Measurements from ENCODE around the gene TADA2B.

TADA2B gene, protein sequence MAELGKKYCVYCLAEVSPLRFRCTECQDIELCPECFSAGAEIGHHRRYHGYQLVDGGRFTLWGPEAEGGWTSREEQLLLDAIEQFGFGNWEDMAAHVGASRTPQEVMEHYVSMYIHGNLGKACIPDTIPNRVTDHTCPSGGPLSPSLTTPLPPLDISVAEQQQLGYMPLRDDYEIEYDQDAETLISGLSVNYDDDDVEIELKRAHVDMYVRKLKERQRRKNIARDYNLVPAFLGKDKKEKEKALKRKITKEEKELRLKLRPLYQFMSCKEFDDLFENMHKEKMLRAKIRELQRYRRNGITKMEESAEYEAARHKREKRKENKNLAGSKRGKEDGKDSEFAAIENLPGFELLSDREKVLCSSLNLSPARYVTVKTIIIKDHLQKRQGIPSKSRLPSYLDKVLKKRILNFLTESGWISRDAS

DNA sequence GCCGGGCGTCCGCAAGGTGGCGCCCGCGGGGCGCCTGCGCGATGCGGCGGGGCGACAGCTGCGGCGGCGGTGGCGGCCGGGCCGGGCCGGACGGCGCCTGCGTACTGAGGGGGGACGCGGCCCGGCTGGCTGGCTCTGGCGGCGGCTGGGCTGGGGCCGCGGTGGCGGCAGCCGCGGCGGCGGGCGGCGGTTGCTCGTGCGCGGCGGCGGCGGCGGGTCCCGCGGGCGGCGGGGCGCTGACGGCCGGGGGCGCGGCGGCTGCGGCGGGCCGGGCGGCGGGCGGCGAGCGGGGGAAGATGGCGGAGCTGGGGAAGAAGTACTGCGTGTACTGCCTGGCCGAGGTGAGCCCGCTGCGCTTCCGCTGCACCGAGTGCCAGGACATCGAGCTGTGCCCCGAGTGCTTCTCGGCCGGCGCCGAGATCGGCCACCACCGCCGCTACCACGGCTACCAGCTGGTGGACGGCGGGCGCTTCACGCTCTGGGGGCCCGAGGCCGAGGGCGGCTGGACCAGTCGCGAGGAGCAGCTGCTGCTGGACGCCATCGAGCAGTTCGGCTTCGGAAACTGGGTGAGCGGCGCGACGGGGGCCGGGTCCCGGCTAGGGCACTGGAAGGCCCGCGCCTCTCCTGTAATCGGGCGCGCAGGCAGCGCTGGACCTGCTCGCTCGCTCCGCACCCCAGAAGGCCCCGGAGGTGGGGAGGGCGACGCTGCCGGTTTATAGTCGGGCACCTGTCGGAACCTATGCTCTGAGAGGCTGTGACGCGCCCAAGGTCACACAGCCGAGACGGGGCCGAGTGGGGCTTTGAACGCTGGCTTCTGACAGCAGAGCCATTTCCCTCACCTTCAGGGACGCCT is at the start of gene TADA2B:
Gene TADA2B (plus strand): TSS at position 89 of the 853 bp plus-strand sequence. CDS start 208 bp downstream, at position 297.
- DNase-seq = peak; percentile 36

DNA sequence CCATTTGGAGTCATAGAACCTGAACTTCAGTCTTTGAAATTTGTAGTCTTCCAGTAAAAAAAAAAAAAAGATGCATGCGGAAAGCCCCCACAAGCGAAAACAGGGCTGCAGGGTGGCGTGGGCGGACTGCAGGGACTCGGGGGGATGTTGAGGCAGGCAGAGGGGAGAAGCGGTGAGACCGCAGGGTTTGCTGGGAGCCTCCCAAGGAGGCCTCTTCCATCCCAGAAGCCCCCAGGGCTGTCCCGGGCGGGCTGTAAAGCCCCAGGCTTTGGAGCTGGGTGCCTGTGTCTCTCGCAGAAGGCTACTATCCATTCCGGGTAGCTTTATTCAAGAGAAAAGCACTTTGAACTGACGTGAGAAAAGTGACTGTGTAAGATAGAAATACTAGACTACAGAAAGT is 46.7 kb upstream of the TADA2B start:
- no peak for DNase-seq

DNA sequence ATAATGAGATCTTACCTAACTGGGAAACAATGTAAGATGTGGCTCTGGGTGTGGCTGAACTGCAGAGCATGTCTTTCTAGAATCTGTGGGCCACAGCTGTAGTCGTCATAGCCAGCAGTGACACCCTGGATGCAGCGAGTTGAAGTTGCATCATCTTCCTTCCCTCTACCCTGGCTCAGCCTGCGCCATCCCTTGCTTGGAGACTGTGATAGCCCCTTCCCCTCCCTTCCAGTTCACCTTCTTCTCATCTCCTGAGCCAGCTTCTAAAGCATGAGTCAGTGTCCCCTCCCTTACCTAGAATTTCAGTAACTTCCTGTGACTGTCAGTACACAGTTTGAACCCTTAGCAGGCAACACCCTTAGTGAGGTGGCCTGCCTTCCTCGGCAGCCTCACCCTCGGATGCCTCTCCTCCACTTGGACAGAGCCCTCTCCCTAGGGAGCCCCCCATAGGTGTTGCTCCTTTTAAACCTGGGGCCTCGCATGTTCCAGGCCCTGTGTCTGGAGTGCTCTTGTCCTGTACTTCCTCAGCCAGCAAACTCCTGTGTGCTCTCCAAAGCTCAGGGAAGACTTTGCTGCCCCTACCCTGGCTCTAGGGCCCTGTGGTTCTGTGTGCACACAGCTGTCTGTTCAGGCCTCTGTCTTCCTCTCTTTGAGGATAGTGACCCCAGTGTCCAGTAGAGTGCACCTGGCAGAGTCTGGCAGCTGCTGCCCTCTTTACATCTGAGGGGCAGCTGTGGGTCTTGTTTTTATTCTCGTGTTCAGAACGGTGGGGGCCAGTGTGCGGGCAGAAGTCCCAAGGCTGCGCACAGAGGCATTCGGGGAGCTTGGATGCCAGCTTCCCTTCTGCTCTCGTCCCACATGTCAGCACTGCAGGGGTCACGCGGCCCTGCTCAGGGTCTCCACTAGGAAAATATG is 43.7 kb upstream of the TADA2B start:
- no peak for DNase-seq

DNA sequence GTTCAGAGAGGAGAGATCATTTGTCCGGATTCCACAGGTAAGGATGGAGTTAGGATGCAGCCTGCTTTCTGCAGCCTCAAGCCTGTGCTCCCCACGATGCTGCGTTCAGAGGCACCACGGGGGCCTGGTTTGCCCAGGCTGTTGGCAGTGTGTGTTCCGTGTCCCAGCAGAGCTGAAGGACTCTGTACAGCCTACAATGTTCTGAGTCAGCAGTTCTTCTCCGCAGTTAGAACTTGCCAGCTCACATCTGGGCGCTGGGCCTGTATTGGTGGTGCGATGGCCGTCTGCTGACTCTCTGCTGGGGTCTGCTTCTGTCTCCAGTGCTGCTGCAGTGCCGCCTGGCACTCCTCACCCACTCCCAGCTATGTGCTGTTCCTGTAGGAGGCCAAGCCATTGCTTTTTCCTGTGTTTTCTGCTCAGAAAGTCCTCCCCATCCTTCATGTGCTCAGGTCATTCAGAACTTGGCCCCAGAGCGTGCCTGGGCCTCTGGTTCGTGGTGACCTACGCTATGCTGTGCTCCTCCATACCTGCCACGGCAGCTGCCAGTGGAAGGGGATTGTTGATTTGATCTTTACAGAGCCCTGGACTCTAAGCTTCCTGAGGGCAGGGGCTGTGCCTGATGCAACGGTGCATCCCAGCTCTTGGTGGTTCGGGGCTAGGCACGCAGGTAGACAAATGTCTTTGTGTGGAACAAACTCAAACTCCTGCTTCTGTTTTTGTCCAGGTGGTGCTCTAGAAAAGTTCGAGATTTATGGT is 42.6 kb upstream of the TADA2B start:
- DNase-seq = no peak

DNA sequence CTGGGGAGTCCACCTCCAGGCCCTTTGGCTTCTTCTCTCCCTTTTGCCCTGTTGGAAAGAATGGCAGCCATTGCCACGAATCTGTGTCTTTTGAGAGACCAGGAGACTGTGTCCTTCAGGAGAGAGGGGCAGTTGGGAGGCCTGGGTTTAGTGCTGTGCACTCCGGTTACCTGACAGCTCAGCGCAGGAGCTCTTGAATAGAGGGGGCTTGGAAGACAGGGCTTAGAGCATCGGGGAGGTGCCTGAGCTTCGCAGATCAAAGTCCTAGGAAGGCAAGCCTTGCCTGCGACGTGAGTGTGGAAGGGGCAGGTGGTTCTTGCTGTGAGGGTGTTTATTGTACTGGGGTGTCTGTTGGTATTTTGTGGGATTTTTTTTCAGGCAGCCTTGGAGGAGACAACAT is 41.9 kb upstream of the TADA2B start:
- DNase-seq = no peak

DNA sequence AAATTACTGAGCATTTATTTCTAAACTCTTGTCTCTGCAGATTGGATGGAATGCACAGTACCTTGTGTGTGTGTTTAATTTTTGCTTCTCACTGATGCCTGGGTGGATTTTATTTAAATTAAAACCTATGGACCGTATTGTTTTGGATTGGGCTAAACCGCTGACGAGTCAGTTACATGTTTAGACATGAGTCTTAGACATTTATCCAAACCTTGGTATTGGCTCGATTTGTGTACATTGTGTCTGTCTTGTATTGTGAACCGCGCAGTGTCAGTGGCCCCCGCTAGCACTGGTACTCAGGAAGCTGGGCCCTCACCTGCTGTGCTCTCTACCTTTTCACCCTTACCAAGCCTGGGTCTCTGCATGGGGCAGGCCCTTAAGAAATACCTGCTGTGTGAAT is 40.8 kb upstream of the TADA2B start:
- no peak for DNase-seq

DNA sequence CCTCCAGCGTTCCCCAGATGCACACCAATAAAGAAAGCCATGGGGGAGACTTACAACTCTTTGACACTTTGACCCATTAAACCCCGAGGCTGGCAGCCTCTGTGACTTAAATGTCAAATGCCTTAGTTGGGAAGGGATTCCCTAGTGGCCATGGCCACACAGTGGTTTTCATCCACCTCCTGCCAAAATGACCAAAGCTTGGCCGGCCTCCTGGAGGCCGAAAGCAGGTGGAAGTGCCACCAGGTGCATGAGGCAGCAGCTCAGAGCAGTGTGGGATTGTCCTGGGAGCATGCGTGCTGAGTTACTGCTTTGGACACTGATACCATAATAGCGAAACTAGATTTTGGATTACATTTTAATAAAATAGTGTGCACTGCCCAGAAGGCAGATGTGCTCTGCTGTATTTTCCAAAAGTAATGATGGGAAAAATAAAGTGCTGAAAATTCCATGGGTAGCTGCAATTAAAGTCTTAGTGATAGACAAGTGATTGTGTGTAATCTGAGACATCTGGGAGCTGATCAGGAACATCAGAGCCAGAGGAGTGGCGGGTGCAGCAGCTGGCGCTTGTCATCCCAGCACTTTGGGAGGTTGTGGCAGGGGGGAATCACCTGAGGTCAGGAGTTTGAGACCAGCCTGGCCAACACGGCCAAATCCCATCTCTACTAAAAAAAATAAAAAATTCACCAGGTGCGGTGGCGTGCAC is 39.8 kb upstream of the TADA2B start:
- DNase-seq = no peak

DNA sequence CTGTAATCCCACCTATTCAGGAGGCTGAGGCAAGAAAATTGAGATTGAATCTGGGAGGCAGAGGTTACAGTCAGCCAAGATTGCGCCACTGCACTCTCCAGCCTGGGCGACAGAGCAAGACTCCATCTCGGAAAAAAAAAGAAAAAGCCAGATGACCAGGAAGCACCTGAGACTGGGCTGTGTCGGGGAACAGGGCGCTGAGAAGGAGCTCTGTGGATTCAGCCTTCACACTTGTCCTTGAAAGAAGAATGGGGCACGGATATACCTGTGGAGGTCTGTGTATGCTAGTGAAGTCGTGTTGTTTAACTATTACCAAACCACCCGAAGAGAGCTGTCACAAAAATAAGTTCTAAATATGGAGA is 39.3 kb upstream of the TADA2B start:
- DNase-seq = no peak

DNA sequence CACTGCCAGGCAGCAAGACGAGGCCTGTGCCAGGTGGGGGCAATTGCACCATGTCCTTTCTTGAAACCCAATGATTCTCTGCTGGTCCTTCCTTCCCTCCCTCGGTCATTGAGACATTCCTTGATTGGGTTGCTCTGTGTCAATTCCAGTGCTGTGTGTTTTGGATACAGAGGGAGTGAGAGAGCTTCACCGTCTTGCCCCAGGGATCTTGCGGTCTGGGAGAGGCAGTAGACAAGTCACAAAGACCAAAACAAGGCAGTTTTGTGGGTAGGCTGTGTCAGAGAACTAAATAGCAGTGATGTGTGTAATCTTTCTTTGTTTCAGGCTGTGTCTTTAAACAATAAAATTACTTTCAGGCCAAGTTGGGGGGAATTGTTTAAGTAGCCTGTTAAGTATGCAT is 38.8 kb upstream of the TADA2B start:
- DNase-seq = no peak

DNA sequence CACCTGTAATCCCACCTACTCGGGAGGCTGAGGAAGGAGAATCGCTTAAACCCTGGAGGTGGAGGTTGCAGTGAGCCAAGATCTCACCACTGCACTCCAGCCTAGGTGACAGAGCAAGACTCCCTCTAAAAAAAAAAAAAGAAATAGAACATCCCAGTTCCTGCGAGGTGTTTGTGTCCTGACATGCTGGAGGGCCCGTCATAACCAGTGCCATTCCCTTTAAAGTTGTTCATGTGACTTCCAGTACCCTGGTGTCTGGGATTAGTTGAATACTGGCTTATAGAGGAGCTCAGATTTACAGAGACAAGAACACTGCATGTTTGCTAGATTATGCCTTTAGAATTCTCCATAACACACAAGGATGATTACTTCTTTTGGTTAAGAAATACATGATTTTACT is 37.6 kb upstream of the TADA2B start:
- DNase-seq = no peak

DNA sequence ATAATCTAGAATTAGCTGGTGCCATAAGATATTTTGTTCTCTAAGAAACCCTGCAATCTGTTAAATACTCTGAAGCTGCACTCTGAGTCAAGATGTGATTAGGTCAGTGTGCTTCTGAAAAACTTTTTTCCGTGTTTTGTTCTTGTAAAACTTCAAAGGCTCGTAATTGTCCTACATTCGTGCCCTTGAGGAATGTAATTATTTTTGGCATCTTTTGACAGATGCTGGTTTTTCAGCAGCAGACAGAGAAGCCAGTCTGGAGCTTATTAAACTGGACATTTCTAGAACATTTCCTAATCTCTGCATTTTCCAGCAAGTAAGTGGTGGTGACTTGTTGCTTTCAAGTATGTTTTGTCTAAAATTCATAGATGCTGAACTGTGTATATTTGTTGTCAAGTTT is 36.8 kb upstream of the TADA2B start:
- DNase-seq = no peak

DNA sequence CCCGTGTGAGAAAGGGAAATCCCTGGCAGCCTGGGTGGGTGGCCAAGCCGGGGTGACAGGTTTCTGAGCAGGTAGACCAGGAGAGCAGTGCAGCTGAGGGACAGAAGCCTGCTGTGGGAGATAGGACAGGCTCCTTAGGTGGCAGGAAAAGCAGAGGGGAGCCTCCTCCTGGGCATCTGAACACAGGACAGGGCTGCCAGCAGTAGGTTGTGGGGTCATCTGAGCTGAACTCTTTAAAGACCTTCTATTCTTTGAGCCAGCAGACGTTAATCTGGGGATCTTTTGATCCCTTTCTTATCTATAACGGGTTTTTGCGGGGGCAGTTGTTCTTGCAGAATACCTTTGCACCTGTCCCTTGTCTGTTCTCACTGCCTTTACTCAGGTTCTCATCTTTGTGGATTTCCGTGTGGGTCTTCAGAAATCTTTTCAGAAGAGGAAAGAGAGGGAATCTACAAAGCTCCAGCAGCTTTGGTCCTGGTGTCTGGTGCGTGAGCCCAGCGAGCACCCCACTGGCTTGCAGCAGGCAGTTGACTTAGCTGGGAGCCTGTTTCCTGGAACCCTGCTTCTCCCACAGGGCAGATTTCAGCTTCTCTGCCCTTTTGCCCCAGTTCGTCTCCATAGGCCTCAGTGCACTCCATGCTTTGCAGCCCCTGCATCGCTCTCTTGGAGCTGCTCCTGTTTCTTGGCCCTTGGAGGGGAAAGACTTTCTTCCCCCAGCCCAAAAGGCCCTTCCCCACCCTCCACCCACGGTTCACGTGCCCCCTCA is 35.8 kb upstream of the TADA2B start:
- no peak for DNase-seq

DNA sequence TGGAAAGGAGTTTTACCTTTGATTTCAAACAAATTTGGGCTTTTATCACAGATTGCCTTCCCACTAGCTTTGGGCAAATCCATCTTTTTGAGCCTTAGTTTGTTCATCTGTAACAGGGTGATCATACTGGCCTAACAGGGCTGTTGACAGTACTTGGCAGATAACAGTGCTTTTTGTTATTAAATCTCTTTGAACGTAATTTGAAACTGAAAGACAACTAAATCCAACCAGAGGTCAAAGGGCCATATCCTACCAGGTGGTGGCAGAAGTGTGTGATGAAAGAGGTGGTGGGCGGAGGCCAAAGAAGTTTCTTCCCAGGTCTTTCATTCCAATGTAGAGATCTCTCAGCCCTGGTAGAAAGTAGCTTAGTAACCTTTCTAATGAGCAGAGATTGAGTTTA is 35.2 kb upstream of the TADA2B start:
- no peak for DNase-seq

DNA sequence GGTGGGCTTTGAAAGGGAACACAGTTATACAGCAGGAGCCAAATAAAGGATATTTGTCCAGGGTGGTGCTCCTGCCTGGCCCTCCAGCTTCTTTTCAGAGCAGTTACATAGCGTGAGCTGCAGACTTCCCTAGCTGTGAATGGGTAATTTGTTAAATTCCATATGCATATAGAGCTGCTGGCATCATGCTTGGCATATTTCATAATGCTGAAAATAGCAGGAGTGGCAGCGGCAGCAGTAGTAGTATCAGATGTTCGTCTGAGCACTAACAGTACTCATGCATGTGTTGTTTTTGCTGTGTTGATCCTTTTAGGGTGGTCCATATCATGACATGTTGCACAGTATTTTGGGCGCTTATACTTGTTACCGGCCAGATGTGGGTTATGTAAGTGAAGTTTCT is 33.6 kb upstream of the TADA2B start:
- no peak for DNase-seq

DNA sequence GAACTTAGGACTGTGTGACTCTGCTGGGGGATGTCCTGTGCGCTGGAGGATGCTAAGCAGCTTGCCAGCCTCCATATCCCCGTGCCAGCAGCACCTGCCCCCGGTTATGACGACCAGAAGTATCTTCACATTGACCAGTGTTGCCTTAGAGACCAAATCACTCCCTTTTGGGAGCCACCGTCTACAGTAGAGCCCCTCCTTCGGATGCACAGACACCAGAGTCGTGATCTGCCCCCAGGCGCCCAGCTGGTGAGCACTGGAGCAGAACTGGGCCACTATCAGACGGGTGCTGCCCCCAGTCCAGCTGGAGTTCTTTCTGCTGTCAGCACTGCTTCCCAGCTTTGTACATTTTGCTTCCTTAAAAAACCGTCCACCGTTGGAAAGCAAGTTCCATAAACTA is 30.0 kb upstream of the TADA2B start:
- no peak for DNase-seq

DNA sequence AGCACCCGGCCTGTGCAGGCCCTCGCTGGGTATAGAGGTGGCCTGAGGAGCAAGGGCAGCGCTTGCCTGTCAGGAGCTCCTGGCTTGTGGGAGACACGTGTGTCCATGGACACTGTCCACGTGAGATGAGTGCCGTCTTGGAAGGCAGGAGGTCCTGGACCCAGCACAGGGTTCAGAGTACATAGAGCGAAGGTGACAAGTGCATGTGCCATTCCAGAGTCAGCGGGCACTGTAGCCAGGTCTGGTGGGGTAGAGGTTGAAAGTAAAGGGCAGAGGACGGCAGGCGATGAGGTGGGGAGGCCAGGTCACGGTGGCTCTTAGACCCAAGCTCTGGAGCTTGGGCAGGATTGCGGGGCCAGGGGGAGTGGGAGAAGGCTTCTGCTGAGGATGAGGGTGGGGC is 28.4 kb upstream of the TADA2B start:
- no peak for DNase-seq

DNA sequence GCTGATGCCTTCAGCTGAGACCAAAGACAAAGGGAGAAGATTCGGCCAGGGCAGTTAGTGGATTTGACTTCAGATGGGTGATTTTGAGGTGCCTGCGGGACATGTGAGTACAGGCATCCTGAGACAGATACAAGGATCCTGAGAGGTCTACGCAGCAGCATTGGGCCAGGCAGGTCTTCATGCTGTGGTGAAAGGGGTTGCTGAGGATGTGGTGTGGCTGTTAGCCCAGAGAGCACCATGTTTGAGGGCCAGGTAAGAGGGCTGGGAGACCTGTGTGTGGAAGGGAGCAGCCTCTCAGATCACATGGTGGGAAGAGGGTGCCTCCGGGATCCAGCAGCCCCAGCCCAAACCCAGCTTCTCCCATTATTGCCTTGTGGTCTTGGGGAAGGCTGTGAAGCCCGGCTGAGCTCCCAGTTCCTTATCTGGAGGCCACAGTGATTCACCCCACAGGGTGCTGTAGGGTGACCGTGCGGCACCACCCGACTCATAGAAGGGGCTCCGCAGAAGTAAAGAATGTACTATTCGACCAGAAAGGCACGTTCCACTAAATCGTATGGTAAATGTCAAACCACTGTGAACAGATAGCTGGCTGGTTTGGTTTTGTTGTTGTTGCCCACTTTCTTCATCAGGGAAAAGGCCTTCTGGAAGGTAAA is 27.7 kb upstream of the TADA2B start:
- no peak for DNase-seq

DNA sequence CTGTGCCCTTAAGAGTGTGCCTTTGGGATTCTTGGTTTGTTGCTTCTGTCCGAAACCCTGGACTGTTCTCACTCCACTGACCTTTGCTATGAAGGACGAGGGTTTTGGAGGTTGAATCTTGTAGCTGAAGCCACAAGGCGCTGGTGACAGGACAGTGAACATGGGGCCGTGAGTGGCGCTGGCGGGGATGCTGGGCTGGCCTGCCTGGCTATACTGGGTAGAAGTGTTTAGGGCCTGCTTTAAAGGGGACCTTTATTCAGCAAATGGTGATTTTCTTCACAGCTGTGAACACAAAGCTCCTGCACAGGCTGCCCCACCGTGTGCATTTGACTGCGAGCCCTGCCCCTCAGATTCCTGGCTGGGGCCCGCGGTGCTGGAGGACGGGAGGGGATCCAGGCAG is 27.1 kb upstream of the TADA2B start:
- no peak for DNase-seq

DNA sequence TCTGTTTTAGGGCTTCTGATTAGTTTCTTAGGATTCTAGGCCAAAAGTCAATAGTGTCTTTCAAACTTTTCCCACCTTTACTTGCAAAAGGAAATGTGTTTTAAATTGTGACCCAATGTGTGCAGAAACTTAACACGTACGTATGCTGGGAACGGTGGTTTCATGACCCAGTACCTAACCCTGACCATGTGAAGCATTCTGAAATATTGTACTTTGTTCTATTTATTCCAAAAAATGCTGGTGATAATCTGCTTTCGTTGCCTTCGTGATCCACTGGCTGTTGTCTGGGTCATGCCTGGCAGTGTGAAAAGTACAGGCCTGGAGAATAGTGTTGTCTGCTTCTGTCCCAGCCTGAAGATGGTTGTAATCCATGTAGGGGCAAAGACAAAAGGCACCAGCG is 26.7 kb upstream of the TADA2B start:
- no peak for DNase-seq

DNA sequence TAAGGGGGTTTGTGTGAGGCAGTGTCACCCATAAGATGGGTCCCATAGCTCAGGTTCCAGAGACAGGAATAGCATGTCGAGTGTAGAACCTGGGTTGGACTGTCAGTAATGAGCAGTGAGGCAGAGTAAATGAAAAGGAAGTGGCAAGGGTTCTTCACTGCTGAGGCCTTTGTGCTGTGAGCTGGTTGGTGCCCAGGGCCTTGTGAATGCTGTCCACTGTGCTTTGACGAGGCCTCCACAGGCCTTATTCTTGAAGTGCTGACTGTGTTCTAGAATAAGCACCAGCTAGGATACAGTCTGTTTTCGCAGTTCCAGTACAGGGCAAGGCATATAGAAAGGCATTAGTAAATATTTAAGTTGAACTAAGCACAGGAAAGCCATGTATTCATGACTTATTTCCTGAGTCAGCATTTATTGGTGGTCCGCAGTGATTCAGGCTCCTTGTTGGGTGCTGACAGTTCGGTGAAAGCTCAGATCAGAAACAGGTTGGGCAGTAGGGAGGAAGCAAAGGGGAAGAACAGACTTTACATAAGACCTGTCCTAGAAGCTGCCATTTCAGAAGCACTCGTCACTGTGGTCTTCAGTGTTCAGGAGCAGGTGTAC is 25.6 kb upstream of the TADA2B start:
- no peak for DNase-seq

Measured in fibroblast of skin of right quadriceps (primary cell).